ENCODE results near the gene KCNN3.
"Not testable (repeated sequence)": the region's sequence is repeated elsewhere in the genome, so short reads cannot be mapped to it uniquely, and the experiment has no call there.

The KCNN3 gene

DNA sequence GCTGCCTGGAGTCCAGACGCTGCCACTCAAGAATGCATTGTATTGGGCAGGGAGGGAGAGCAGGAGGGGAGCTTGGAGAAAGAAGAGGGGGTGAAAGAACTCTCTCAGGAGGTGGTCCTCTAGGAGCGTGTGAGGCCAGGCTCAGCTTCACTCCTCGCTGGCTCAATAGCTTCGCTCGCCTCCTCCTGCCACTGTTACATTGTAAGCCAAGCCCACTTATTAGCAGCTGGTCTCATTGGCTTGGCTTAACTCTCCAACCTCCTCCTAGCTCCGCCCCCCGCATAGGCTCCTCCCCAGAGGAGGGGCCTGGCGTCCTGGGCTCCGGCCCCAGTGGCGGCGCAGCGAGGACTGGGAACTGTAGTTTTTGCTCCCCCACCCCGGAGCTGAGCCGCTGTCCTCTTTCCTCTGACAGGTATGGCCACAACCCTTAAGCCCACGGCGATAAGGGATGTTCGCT lies at the start of gene KCNN3:
Gene KCNN3 (minus strand): TSS at position 167 of the 457 bp plus-strand sequence. CDS start 317 bp downstream, outside the sequence.
- DNase-seq (ENCODE audit: low spot score) = peak; percentile 88

DNA sequence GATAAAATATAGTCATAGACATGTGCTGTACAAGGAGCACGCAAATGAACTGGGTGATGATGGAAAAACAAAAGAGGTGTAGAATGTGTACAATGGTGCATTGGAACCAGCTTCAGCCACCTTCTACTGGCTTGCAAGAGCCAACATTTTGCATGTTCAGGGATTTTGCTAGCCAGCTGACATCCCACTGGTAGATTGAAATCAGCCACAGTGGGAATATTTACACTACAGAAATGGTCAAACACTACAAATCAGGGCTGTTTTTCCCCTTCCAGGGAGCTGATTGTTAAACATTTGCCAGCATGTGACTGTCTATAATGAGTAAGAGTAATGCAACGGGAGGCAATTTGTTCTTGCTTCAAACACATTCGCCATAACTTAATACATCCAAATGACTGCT lies 43.2 kb upstream of the KCNN3 start:
- DNase-seq (ENCODE audit: low spot score) = no peak

DNA sequence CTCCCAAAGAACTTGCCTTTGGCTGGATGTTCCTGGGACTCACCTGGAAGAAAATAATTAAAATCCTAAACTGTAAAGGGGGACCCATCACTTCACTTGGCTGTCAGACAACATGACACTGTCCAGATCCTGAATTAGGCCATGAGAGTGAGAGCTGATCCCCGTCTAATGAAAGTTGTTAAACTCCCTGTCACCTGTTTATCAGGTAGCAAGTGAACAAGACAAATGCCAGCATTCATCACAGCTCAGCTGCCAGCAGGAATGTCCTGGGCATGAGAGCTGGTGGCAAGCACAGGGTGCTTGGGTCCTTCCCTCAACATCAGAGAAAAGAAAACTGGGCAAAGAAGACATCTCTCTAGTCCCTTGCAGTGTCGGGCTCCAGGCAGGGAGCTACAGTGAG lies 42.7 kb upstream of the KCNN3 start:
- no peak for DNase-seq (ENCODE audit: low spot score)

DNA sequence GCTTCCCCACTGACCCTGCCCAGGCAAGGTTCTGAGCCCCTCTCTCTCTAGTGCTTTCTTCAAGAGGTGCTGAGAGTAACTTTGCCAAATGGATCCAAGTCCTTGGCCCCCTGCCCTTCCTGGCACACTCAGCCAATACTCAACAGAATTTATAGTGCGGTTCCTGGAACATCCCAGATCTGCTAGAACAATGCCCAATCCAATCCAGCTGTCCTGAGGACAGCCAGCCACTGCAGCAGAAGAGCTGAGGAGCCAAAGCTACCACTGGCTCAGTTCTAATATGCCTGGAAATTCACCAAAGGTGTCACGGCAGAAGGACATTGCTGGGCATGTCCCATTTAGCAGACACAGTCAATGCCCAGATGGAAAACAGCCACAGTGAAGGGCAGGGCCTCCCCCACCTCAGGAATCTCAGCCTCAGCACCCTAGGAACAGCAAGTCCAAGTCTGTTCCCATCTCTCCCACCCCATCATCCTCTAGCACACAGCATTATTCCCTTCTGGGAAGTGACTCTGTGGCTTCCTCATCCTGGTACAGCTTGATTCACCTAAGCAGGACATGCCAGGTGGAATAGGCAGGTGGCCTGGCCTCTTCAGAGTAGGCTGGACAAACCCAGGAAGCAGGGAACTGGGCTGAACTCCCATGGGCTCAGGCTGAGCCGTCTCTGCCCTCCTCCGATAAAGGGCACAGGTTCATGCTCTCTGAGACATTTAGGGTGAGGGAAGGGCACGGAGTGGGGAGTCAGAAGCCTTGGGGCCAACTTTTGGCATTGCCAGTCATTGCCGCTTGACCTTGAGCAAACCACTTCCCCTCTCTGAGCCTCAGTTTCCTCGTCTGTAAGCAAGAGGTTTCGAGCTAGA lies 41.8 kb upstream of the KCNN3 start:
- no peak for DNase-seq (ENCODE audit: low spot score)

DNA sequence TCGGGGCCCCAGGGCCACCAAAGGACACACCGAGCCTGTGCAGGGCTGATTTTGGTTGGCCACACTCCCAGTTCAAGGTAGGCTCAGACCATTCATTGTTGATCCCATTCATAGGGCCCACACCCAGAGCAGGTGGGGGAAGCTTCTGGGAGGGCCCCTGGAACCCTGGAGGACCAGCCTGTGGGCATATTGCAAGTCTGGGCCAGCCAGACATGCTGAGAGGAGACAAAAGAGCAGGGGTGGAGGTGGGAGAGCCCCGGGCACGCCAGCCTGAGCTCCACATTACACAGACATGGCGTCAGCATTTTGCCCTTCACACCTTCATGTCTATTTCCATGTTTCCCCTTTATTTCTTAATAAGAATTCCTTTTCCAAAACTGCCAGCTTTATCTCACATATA lies 40.8 kb upstream of the KCNN3 start:
- no peak for DNase-seq (ENCODE audit: low spot score)

DNA sequence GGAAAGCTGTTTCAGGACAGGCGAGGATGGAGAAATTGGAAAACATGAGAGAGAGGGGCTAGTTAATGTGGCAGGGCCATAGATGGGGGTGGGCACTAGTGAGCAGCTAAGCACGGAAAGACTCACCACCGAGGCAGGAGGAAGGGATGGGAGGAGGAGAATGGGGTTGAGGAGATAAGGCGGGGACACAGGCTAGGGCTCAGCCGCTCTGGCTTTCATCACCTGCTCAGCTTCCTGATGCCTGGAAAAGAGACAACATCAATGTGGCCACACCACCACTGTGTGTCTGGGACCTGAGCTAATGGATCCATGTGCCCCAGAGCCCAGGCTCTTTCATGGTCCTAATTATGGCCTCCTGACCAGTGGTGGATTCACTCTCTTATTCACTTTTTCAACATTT lies 38.9 kb upstream of the KCNN3 start:
- no peak for DNase-seq (ENCODE audit: low spot score)

DNA sequence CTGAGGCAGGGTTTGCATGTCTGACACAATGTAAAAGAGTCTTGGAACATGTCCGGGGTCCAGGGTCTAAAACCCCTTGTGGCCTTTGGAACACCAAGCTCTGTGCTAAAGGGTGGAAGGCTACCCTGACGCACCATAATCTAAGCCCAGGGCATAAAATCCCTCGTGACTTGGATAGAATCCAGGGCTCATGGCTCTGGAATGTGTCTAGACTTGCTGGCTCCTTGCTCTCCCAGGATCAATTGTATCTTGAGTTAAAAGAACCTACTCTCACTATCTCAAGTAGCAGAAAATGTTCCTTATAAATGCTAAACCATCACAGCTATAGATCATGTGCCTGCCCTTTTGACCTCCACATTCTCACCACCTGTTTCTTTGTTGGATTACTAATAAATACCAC lies 38.0 kb upstream of the KCNN3 start:
- DNase-seq (ENCODE audit: low spot score) = not testable (repeated sequence)

DNA sequence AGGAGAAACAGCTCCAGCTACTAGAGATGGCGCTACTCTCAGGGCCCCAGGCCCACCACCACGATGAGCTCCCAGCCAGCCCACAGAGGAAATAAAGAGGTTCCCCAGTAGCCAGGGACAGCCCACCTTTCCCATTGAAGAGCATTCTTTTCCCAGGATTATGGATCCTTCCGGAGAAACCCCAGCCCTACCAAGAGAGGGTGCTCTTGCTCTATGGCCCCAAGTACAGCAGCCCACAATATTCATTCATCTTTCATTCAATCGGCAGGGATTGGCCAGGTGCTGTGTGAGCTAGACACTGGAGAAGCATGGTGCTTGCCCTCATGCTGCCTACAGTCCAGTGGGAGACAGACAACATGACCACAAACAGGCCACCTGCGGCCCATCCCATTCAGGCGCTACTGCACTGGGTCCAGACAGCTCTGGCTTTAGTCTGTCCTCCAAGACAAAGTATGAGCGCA lies 36.6 kb upstream of the KCNN3 start:
- peak; percentile 4 for DNase-seq (ENCODE audit: low spot score)

DNA sequence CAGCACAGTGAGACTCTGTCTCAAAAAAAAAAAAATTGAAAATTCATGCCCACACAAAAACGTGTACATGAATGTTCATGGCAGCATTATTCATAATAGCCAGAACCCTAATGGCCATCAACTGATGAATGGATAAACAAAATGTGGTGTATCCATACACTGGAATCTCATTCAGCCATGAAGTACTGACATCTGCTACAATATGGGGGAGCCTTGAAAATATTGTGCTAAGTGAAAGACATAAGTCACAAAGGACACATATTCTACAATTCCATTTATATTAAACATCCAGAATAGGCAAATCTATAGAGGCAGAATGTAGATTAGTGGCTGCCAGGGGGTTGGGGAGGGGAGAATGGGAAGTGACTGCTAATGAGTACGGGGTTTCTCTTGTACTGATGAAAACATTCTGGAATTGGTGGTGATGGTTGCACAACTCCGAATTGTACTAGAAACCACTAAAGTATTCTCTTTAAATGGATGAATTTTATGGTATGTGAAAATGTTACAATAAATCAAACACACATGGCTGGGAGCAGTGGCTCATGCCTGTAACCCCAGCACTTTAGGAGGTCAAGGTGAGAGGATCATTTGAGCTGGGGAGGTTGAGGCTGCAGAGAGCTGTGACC lies 33.0 kb upstream of the KCNN3 start:
- DNase-seq (ENCODE audit: low spot score) = no peak

DNA sequence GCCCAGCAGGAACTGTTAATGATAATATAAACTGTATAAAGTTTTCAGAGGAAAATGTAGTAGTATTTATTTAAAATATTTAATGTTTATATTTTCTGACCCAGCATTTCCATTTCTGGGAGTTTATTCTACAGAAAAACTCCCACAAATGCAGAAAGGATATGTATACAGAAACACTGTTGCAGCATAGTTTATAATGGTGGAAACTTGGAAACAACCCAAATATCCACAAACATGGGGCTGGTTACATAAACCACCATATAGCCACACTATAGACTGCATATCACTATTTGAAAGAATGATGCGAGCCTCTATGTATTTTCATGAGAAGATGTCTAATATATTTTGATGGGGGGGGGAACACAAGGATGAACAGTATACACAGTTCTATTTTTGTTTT lies 31.5 kb upstream of the KCNN3 start:
- DNase-seq (ENCODE audit: low spot score) = no peak

DNA sequence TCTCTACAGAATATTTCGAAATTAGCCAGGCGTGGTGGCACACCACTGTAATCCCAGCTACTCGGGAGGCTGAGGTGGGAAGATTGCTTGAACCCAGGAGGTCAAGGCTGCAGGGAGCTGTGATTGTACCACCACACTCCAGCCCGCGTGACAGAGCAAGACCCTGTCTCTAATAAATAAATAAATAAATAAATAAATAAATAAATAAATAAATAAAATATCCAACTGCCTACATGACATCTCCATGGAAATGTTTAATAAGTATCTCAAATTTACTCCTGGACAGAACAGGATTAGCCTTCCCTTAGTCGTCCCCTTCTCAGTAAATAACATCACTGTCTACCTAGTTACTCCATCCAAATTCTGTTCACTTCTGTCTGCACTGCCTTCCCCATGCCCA lies 29.0 kb upstream of the KCNN3 start:
- no peak for DNase-seq (ENCODE audit: low spot score)

DNA sequence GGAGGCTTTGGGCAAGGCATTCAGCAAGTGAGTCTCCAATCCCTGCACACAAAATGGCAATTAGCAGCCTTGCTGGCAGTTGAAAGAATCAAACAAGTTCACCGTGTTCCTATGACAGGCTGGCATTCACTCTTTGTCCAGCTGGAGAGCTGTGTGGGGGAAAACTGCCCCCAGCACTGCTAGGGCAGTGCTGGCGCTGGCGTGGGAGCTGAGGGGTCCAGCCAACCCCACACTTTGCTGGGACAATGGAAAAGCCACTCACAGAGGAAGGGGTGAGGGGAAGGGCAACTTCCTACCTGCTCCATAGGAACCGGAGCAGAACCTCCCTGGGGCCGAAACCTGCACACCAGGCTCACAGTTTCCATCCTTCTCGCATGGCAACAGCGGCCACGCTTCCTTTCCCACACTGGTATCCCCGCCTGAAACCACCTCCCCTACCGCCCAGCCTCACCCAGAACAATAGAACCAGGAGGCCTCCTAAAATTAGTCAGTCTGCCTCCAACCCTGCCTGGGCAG lies 26.7 kb upstream of the KCNN3 start:
- DNase-seq (ENCODE audit: low spot score) = no peak

DNA sequence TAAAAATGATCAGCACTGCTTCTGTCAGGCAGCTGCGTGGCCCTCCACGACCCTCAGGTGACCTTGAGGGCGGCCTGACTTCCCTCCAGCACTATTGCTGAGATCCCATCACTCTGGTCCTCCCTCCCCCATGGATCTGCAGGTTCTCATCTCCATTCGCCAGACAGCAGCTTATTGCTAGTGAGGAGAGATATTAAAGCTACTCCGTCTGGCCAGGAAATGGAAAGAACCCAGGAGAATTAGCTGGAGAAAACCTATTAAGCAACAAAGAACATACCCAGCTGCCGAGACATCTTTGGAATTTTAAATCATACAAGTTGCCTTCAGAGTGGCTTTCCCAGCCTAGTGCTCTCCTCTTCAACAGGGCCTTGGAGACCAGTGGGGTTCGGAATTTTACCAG lies 25.7 kb upstream of the KCNN3 start:
- no peak for DNase-seq (ENCODE audit: low spot score)

DNA sequence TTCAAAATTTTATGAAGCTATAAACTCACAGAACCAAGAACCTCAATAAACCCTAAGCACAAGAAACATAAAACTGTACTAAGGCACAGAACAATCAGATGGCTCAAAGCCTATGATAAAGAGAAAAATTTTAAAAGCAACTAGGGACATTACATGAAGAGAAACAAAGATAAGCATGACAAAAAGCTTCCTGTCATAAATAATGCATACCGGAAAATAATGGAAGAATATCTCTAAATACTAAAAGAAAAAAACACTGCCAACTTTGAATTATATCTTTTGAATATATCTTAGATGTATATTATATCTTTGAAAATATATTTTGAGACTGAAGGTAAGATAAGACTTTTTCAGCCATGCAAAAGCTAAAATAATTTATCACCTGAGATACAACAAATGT lies 21.4 kb upstream of the KCNN3 start:
- DNase-seq (ENCODE audit: low spot score) = no peak

DNA sequence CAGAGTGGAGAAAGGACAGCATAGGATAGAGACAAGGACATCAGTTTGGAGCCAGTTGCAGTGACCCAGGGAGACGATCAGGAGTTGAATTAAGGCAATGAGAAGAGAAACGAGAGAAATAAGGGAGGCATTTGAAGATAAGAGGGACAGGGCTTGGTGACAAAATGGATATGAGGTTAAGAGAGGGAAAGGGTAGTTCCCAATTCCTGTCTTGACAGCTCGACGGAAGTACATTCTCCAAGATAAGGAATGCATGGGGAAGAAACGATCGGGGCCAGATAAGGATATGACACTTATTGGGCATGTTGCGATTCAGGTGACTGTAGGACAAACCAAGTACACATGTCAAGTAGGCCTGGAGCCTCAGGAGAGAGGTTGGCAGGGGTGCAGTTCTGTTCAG lies 18.7 kb upstream of the KCNN3 start:
- no peak for DNase-seq (ENCODE audit: low spot score)

DNA sequence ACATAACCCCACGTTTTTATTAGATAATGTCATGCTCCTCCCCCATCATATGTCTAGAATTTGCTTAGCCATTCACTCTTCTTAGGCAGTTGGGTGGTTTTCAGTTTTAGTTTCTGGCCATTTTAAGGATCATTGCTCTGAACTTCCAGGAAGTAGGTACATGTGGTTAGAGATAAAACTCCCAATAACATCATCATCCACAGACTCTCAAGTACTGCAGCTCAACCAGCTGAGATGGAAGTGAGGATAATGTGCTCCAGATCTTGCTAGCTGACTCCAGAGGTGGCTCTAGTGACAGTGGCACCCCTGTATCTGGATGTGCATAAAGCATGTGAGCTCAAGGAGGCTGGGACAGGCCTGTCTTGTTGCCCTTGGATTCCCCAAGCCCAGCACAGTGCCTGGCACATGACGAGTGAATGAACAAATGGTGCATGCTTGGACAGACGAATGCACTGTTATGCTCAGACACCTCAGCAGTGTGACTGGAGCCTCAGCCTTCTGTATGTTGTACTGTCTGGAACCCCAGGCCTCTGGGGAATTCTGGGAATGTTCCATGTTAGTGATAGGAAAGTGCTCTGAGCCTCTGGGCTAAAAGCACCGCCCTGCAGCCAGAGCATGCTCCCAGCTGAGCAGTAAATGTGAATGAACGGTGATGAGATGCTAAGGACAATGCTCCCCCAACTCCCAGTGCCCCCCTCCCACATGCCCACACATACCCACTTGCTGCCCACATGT lies 16.4 kb upstream of the KCNN3 start:
- DNase-seq (ENCODE audit: low spot score) = no peak

DNA sequence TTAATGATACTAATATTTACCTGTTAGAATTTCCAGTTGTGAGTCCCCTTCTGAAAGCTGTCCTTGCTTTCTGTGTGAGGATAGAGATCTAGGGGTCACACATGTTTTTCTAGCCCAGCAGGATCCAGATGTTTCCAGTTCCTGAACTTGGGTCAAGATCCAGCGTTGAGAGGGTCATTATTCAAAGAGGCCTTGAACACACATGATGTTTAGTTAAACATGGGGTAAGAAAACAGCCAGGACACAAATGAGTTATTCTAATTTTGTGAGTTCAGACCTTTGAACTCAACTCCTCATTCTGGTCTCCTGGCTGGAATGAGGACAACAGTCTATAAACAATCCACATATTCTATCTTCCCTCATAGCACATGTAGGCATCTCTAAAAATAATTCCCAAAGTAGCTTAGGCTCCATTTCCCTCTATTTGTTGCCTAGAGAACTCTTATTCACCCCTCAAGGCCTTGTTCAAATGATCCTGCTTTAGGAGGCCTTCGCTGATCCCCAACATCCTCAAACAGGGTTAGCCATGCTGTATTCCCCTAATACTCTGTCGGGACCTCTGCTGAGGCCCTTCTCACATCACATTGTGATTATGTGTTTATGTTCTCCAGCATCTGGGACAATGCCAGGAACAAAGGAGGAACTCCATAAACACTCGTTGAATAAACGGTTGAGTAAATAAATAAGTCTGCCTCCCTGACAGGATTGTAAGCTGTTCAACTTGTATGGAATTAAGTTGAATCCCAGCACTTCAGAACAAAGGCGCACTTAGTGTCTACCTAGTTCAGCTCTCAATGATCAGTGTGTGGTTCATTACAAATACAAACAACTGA lies 15.0 kb upstream of the KCNN3 start:
- no peak for DNase-seq (ENCODE audit: low spot score)

DNA sequence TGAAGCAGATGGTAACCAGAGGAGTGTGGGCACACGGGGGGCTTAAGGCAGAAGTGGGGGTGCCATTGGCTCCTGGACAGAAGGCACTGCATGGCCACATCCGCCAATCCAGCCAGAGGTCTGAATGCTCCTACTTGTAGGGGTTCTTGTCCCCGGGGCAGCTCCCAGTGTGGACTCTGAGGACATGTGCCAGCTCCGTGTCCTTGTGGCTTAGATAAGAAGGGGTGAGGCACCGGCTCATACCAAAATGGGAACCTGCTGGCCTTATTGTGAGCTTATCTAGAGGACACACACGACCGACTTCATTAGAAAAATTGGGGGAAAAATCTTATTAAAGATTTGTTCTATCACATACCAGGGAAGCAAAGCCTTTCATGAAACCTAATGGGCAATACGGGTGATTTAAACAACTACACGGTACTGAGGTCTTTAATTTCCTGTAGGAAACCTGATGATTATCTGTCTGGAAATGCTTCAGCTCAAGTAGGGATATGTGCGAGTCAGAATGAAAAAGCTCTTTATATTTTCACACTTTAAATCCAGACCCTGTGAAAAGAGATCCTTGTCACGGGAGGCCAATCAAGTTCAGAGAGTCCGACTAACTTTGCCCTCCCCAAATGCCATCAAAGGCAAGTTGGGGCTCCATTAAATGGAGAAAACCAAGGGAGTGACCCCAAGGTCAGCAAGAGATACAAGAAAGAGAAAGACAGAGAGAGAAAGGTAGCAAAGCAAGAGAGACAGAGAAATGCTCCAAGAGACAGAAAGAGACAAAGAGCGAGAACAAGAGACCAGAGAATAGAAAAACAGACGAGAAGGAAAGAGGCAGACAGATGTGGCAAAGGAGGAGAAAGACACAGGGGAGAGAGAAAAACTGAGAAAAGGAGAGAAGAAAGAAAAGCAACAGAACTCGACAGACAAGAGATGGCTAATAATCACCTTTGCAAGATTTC lies 14.1 kb upstream of the KCNN3 start:
- no peak for DNase-seq (ENCODE audit: low spot score)

DNA sequence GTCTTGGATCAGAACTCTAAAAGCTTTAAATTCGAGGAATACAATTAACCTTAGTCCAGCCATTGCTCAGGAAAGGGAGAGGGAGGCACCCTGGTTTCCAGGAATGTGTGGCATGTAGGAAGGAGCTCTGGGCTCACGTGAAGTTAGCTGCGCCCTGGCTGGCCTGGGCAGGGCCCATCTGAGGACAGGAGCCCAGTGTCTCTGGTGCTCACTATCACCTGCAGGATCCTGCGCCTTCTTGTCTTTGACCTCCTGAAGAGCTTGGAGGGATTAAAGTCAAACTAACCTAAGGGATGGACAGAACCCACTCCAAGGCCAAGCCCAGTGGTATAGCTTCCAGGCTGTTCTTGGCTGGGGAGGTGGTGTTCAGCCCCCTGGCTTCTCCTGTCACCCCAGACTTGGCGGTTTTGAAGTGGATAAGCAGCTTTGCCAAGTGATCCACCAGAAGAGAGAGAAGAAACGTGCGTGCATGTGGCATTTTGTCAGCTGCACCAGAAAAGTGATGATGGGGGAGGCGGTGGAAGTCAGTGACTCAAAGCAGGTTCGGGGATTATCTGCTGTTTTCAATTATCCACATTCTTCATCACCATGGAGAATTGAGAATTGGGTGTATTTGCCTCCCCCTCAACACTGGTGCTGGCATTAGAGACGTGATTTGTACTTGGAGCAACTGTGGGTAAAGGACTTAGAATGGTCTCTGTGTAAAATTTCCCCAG lies 11.9 kb upstream of the KCNN3 start:
- peak; percentile 43 for DNase-seq (ENCODE audit: low spot score)

DNA sequence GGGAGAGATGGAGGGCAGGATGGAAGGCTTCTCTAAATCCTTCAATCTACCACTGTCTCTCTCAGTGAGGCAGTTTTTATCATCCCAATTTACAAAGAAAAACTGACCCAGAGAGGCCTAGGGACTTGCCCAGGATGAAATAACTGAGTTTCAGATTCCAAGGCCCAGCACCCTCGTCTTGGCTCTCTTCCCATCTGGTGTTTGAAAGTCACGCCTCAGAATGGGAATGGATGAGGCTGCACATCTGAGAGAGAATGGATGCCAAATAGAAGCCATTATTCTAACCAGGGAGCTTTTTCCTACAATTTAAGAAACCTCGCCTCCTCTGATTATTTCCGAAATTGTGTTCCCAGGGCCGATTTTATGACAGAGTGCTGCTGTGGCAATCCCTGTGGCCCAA lies 10.6 kb upstream of the KCNN3 start:
- no peak for DNase-seq (ENCODE audit: low spot score)
